Measurements from ENCODE around the gene PPIC. TPM values are rescaled to one million over a fixed set of nuclear protein-coding genes. Genes with fewer than 3 reads are reported as not detected.

Gene PPIC
- total and polyA plus RNA-seq, 8 donors = 31.4 to 51.4 (median 38.3) TPM

DNA sequence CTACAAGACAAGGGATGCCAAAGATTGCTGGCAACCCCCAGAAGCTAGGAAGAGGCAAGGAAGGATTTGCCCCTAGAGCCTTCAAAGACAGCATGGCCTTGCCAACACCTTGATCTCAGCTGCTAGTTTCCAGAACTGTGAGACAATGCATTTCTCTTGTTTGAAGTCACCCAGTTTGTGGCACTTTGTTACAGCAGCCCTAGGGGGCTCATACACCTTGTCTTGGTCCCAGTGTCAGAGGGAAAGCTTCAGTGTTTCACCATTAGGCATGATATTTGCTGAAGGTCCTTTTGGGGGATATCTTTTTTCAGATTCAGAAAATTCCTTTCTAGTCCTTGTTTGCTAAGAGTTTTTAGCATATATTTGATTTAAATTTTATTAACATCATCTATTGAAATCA is 3.1 kb upstream of the PPIC start:
- DNase-seq (no peak), ATAC-seq (no peak)
- peaks cover 0 to 51% of the 10 kb centered on the region in 2 donors for H3K27me3 ChIP-seq
- TF ChIP-seq, protein P1, sequence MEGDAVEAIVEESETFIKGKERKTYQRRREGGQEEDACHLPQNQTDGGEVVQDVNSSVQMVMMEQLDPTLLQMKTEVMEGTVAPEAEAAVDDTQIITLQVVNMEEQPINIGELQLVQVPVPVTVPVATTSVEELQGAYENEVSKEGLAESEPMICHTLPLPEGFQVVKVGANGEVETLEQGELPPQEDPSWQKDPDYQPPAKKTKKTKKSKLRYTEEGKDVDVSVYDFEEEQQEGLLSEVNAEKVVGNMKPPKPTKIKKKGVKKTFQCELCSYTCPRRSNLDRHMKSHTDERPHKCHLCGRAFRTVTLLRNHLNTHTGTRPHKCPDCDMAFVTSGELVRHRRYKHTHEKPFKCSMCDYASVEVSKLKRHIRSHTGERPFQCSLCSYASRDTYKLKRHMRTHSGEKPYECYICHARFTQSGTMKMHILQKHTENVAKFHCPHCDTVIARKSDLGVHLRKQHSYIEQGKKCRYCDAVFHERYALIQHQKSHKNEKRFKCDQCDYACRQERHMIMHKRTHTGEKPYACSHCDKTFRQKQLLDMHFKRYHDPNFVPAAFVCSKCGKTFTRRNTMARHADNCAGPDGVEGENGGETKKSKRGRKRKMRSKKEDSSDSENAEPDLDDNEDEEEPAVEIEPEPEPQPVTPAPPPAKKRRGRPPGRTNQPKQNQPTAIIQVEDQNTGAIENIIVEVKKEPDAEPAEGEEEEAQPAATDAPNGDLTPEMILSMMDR (IDR thresholded peaks at IDR 0.05) = no peak
- H3K4me1 ChIP-seq = peaks cover 0 to 12% of the 10 kb centered on the region in 2 donors
- H3K27ac ChIP-seq = no peak overlapping the region
- intact Hi-C loops (cut with DNase I) = no loop called here
- H3K36me3 ChIP-seq = no peaks in the 10 kb centered on the region
- H3K9me3 ChIP-seq = no peaks in the 10 kb centered on the region
- no peak overlapping the region for H3K4me3 ChIP-seq

GRCh38 chr5:123037104-123037418 is 536 bp upstream of the PPIC start:
- TF ChIP-seq, protein P1 (IDR thresholded peaks at IDR 0.05) = no peak
- Histone ChIP-seq H3K36me3 (no peaks in the 10 kb centered on the region), H3K4me1 (peaks cover 0 to 12% of the 10 kb centered on the region in 2 donors), H3K27me3 (peaks cover 0 to 62% of the 10 kb centered on the region in 2 donors), H3K27ac (peak overlapping the region; percentile 84 to 93), H3K4me3 (peak overlapping the region; percentile 53 to 60), H3K9me3 (no peaks in the 10 kb centered on the region)
- intact Hi-C loops (cut with DNase I) = no loop called here
- ATAC-seq (no peak), DNase-seq (no peak)

- DNase-seq (peak; percentile 49 to 86 (median 58)), ATAC-seq (peak; percentile 80)
- Histone ChIP-seq H3K9me3 (no peaks in the 10 kb centered on the region), H3K27ac (peak overlapping the region; percentile 84 to 93), H3K36me3 (no peaks in the 10 kb centered on the region), H3K4me3 (peak overlapping the region; percentile 53 to 60), H3K27me3 (peaks cover 0 to 62% of the 10 kb centered on the region in 2 donors), H3K4me1 (peaks cover 0 to 12% of the 10 kb centered on the region in 2 donors)
- TF ChIP-seq, protein P1 (IDR thresholded peaks at IDR 0.05) = no peak
- intact Hi-C loops (cut with DNase I) = no loop called here
Measured at GRCh38 chr5:123035918-123036390, 571 bp downstream of the PPIC start.

DNA sequence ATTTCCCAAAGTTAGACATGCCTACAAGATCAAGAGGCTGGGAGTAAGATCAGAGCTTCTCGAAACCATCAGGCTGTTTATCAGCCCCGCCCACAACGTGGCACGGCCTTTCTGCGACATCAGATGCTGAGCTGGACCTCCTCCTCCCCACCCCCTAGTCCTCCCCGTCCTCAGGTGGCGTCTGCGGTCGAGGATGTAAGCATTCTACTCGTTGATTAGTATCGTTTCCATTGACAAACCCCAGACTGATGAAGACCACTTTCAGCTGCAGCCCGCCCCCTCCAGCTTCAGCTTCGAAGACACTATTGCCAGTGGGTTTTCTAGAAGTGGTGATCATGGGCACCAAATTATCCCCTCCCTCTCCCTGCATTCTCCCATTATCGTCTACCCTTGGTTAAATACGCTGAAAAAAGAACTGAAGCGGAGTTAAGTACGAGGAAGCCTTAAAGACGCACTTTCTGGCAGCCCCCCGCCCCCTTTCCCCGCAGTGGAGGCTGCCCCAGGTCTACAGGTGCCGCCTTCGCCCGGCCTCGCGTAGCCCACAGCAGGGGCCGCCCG is 1.1 kb downstream of the PPIC start:
- Histone ChIP-seq H3K4me1 (peaks cover 0 to 12% of the 10 kb centered on the region in 2 donors), H3K9me3 (no peaks in the 10 kb centered on the region), H3K4me3 (peak overlapping the region; percentile 53 to 60), H3K27ac (peak overlapping the region; percentile 84 to 93), H3K27me3 (peaks cover 0 to 62% of the 10 kb centered on the region in 2 donors), H3K36me3 (no peaks in the 10 kb centered on the region)
- TF ChIP-seq, protein P1 (IDR thresholded peaks at IDR 0.05) = no peak
- intact Hi-C loops (cut with DNase I) = no loop called here
- peak; percentile 24 to 88 (median 54) for DNase-seq
- ATAC-seq = peak; percentile 56

DNA sequence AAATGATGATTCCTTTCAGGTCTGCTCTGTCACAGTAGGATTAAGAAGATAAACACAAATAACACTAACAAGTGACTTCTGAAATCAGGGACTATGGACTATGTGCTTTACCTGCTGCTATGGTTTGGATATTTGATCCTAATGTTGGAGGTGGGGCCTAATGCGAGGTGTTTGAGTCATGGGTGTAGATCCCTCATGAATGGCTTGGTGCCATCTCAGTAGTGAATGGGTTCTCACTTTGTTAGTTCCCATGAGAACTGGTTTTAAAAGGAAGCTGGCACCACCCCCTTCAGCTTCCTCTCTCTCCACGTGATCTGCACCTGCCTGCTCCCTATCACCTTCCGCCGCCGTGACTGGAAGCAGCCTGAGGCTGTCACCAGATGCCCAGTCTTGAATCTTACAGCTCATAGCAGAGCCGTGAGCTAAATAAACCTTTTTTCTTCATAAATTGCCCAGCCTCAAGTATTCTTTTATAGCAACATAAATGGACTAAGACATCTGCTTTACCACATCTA is 3.3 kb downstream of the PPIC start:
- TF ChIP-seq, protein P1 (IDR thresholded peaks at IDR 0.05) = no peak
- no peak for ATAC-seq
- Histone ChIP-seq H3K4me3 (no peak overlapping the region), H3K27ac (no peak overlapping the region), H3K4me1 (peaks cover 0 to 12% of the 10 kb centered on the region in 2 donors), H3K36me3 (peaks cover 0 to 8% of the 10 kb centered on the region in 2 donors), H3K9me3 (no peaks in the 10 kb centered on the region), H3K27me3 (peaks cover 0 to 47% of the 10 kb centered on the region in 2 donors)
- DNase-seq = no peak
- intact Hi-C loops (cut with DNase I) = no loop called here
